GM21360 (cell line): ENCODE results near the gene CYB561A3.

ENCODE experiments used
- ATAC-seq: cut with Tn5 transposase; IDR thresholded peaks from one replicate; pipeline ENCODE4 v1.9.1; 2021; ENCODE audit warnings: mild to moderate bottlenecking, moderate library complexity; ENCODE audit not compliant: unreplicated experiment

The CYB561A3 gene

DNA sequence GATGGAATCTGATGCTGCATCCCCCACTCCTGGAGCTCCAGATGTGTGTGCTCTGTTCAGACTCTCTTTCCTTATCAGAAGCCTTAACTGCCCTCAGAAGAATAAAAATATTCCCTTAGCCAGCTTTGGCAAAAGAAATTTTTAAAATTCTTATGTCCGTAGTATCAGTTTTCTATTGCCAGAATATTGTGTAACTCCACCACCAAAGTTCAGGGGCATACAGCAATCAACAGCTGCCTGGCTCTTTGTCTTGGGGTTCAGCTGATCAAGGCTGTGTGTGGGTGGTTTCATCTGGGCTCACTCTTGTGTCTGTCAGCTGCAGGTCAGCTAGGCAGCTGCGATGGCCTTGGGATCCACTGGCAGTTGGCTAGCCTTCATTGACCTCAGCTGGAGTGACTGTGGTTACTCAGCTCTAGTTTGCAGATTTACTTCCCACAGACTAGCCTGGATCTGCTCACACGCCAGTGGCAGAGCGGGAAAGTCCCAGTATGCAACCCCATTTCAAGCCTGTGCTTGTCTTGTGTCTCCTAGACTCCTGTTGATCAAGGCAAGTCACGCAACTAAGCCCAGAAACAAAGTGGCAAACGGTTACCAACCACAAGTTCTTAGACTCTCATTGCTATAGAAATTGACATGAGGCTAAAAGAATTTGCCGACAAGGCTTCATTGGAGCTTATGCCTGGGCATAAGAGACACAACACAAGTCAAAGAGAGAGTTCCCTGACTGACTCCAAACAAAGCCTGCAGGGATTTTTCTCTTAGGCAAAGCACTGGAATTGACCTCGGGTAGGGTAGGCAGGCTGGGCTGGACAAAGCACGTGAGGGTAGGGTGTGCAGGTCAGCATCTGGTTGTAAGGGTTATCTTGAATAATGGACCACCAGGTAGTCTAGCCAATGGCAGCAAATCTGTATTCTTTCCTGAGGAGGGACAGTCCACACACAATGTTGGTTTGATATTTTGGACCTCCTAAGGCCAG lies 8.0 kb upstream of the CYB561A3 start:
- ATAC-seq, result no peak

DNA sequence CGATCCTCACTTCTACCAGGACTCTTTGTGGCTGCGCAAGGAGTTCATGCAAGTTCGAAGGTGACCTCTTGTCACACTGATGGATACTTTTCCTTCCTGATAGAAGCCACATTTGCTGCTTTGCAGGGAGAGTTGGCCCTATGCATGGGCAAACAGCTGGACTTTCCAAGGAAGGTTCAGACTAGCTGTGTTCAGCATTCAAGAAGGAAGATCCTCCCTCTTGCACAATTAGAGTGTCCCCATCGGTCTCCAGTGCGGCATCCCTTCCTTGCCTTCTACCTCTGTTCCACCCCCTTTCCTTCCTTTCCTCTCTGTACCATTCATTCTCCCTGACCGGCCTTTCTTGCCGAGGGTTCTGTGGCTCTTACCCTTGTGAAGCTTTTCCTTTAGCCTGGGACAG lies 7.0 kb upstream of the CYB561A3 start:
- ATAC-seq, result no peak

DNA sequence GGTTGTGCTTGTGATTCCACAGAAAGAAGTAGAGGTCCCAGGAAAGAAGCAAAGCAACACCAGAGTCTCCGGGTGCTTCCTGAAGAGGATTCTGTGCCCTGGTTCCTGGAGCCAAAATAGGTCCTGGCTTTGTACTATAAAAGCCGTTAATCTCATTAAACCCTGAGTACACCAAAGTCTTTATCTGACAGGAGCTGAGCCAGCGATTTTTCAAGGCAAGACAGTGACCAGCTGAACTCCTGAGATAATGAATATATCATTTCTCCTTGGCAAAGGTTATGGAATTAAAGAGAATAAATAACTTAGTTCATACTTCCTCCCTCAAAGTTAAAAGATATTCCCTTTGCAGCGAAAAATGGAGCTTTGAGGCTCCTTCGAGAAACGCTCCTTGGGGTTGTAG lies 5.7 kb upstream of the CYB561A3 start:
- ATAC-seq, result no peak

DNA sequence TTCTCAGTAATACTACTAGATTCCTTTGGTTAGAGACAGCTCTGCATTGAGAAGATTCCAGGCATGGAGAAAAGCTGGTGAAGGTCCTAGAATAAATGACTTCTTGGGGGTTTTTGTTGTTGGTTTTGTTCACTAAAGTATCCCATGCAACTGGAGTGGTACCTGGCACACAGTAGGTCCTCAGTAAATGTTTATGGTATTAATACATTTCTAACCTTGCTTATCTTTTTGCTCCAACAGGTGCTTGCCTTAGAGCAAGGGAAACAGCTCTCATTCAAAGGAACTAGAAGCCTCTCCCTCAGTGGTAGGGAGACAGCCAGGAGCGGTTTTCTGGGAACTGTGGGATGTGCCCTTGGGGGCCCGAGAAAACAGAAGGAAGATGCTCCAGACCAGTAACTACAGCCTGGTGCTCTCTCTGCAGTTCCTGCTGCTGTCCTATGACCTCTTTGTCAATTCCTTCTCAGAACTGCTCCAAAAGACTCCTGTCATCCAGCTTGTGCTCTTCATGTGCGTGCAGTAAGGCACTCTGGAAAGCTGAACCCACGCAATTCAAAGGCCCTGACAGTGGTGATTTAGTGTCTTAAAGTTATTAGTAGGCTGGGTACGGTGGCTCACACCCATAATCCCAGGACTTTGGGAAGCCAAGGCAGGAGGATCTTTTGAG lies 2.5 kb upstream of the CYB561A3 start:
- no peak for ATAC-seq

DNA sequence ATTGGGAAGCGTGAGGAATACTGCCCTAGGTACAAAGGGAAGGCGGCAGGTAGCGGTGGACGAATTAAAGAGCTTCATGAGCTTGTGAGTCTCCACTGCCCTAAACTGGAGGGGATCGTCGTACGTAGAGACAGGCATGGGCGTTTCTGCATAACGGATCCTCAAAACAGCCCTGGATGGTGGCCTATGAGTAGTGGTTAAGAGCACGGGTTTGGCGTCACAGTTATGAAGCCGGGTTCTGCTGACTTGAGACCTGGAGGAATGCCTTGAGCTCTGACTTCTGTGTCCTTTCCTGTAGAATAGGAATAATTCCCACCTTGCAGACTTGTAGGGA lies 827 bp upstream of the CYB561A3 start:
- no peak for ATAC-seq

DNA sequence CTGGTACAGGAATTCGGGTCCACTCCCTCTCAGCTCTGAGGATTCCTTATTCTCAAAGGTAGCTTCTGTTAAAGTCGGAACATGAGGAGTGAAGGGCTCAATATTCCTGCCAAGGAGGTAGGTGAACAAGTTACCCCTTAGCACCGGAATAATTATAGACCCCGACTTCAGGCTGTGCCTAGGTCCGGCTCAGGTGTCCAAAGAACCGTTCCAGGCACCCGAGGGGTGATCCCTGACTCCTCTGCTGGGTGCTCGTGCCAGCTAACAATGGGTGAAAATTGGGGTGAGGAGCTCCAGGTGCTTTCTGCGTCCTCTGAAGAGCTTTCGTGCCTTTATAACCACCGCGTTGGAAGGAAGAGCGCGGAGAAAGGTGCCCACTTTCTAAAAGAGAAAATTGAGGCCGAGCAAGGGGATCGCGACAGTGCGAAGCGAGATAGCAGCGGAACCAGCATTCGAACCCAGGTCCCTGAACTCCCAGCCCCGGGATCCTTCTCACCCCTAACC lies 393 bp downstream of the CYB561A3 start:
- no peak for ATAC-seq

DNA sequence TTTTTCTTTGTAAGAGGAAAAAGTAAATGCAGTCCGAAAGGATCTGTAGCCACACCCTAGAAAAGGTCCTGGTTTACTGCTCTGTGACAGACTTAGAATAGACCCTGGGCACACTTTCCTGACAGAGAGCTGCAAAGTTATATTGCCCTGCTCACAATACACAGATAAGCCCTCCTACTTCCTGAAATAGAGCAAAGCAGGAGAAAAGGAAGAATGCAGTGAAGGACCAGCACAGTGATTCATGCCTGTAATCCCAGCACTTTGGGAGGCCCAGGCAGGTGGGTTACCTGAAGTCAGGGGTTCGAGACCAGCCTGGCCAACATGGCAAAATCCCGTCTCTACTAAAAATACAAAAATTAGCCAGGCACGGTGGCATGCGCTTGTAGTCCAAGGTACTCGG lies 2.2 kb downstream of the CYB561A3 start:
- ATAC-seq, result no peak

DNA sequence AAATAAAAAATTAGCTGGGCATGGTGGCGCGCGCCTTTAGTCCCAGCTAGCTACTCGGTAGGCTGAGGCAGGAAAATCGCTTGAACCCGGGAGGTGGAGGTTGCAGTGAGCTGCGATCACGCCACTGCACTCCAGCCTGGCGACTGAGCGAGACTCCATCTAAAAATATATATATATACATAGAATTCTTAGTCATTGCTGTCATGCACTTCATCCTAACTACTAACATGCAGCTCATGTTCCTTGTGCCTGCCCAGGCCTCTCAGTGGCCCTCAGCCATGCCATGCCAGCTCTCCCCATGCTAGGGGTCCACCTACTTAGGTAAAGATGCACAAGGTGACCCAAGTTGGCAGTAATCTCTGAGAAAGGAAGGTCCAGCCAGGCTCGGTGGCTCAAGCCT lies 3.1 kb downstream of the CYB561A3 start:
- ATAC-seq, result no peak

DNA sequence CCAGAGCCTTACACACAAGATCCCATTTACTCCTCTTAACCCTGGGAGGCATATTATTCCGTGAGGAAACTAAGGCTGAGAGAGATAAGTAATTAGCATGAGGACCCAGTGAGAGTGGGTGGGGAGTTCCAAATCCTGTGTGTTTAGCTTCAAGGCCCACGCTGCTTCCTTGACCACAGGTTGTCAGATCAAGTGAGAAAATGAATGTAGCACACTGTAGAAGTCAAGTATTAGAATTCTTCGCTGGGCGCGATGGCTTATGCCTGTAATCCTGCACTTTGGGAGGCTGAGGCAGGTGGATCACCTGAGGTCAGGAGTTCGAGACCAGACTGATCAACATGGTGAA lies 3.8 kb downstream of the CYB561A3 start:
- ATAC-seq, result no peak

DNA sequence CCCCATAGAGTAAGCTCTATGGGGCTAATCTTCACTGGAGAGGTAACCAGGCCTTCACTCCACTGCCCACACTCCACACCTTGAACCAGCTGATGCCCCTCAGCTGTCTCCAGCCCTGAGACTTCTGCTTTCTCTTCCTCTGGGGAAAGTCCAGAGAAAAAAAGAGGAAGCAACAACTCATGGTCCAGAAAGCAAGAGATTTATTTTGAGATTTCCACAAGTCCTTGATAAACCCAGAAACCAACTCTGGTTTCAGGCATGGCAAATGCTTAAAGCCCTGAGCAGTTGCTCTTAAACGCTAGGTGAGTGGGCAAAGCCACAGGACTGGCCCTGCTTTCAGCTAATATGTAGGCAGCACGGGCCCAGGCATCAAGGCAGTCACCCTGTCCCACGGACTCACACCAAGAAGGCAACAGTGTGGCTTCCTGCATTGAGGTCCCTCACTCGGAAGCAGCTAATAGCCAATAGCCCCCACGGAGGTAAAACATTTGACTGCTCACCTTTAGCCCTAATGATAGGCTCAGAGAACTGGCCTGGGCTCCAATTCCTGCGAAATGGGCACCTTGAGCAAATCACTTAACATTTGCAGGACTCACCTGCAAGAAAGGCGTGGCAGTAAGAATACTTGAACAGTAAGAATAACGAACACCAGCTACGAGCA lies 4.3 kb downstream of the CYB561A3 start:
- peak; percentile 46 for ATAC-seq

DNA sequence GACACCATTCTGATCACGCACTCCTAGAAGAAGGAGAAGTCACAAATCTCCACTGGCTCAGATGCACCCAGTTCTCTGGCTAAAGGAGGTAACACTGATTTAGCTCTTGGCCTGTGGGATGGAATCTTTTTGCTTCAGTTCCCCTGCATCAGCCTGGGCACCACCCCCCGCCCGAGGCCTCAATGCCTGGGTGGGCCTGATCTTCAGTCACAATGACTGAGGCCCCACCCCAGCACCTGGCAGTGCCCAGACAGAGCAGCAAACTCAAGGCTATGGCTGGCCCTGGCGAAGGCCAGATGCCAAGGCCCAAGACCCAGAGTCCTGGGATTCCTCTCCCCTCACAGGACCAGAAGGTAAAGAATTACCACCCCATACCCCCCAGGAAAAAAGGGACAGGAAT lies 5.0 kb downstream of the CYB561A3 start:
- ATAC-seq, result no peak

DNA sequence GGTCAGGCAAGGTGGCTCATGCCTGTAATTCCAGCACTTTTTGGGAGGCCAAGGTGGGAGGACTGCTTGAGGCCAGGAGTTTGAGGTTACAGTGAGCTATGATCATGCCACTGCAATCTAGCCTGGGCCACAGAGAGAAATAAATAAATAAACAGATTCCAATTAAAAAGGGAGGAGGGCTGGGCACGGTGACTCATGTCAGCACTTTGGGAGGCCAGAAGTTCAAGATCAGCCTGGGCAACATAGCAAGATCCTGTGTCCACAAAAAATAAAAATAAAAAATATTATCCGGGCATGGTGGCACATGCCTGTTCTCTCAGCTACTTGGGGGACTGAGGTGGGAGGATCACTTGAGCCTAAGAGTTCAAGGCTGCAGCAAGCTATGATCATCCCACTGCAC lies 7.5 kb downstream of the CYB561A3 start:
- ATAC-seq, result no peak

DNA sequence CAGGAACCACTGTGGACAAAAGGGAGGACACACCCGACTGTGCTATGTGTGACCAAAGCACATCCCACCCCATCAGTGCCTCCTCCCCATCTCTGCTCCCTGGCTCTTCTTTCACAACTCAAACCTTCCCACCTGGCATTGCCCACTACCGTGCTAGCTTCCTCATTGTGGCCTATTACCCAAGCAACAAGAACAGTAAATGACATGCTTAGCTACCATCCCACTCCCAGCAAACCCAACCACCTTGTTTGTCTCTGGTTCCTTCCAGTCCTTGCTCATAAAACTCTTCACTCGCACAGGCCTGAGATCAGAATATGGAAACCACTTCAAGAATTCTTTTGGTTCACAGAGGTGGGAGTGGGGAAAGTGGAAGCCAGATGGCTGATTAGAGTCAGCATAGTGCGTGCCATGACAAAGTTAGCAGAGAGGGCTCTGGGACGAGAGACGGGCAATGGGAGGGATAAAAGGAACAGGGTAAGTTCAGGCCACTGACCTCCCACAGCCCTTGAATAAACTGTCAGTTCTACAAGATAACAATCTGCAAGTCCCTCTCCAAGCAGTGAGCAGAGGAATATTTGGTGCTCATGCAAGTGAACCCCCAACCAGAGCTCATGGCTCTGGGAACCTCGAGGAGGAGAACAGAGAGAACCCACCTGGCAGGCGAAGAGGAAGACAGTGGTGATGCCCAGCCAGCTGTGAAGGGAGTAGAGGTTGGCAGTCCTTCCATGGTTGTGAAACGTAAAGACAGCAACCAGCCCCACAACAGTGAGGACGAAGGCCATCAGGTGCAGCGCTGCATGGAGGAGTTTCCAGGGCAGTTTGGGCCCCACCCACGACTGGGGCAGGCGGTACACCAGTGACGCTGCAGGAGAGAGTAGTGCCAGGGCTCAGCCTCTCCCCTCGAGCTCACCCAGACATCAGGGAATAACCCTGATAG lies 8.3 kb downstream of the CYB561A3 start:
- ATAC-seq, result no peak

DNA sequence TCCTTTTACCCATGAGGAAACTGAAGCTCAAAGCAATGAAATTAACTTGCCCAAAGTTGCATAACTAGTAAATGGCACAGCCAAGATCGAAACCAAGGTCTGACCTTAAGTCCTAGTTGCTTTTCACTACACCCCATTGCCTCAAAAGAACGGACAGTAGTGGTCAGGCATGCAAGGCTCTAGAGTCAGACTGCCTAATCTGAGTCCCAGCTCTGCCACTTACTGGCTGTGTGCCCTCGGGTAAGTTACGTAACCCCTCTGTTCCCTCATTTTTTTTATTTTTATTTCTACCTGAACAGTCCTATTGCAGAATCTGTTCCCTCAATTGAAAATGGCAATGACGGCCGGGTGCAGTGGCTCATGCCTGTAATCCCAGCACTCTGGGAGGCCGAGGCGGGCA lies 9.6 kb downstream of the CYB561A3 start:
- ATAC-seq, result no peak

DNA sequence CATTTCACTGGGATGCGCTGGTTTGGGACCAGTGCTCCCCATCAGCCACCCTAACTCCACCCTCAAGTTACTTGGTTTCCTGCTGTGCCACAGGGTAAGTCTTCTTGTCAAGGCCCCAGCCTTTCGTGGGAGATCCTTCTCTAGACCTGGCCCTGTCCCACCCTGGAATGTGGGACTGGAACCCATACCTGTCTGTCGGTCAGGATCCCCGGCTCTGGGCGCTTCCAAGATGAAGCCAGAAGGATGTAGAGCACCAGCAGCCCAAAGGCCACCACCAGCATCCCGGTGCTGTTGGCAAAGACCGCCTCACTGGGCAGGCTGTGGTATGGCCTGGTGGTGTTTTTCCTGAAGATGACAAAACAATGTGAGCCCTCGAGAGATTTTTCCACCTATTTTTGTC lies 10.9 kb downstream of the CYB561A3 start:
- ATAC-seq, result no peak

DNA sequence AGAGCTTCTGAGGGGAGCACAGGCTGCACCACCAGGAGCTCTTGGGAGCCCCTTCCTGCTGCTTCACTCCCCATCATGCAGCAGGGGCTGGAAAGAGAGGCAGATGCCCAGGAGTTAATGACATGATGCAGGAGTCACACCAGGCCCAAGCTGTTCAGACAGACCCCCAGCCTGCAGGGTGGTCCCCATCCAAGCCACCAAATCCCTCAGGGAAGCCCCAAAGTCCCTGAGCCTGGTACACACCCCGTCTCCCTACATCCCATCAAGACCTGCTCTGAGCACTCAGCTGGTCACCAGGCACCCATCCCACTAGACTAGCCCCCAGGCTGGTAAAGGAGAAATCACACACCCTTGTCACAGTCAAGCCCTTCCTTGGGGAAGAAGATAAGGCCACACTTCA lies 11.3 kb downstream of the CYB561A3 start:
- no peak for ATAC-seq

DNA sequence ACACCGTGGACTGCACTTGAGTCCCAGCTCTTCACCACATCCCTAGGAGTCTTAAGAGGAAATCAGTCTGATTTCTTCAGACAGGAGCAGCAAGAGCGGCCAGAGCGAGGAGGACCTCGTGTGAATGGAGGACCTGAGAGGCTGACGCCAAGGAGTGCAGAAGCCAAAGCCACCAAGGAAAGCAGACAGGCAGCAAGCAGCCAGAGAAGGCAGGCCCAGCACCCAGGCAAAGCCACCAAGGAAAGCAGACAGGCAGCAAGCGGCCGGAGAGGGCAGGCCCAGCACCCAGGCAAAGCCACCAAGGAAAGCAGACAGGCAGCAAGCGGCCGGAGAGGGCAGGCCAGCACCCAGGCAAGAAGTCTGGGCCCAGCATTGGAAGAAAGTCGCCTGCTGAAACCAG lies 11.8 kb downstream of the CYB561A3 start:
- no peak for ATAC-seq

DNA sequence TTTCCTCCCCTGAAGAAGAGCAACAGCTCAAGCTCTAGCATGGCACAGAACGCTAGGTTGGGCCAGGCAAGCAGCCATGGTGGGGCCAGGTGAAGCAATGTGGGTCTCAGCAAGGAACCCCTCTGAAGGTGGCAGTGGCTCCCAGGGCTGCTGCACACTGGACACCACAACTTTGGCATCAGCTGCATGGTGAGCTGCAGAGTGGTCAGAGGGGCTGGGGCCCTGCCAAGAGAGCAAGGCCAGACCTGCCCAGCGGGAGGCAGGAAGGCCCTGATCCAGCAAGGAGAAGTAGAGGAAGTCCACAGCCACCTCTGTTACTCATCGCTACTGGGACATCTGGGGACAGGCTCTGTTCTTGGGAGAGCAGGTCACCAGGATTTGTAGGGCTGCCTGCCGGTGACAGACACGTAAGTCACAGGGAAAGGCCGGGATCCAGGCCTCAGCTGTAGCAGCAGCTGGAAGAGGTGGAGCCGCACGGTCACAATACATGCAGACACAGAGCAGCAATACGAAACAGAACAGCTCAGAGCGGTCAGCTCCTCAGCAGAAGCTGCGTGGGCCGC lies 12.4 kb downstream of the CYB561A3 start:
- no peak for ATAC-seq

DNA sequence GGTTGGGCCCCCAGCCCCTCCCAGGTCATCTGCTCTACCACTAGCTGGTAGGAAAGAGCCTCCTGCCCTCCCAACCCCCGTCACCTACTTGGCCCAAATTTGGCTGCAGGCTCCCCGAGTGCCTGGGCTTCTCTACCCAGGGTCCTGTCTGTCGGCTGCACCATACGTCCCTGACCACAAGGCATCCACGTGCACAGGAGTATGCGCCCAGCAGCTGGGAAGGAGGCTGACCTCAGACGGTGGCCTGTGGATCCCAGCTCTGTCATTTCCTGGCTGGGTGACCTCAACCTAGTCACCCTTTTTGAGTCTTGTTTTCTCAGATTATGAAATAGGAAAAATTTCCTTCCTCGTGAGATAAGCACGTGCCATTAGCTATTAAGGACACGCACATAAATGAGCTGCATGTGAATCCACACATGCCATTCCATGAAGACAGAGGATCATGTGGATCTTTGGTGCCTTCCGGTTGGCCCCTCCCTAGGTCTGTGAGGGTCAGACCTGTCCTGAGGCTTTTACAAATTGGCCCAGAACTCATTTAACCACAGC lies 13.7 kb downstream of the CYB561A3 start:
- ATAC-seq, result no peak
